Measurements from ENCODE around the gene CEMIP. TPM values are rescaled to one million over a fixed set of nuclear protein-coding genes. Genes with fewer than 3 reads are reported as not detected.

The CEMIP gene
- total RNA-seq, 2 donors from 2014 or later = 2.2 TPM; not detected in 1

GRCh38 chr15:80892414-80892813, 113.2 kb downstream of the CEMIP start:
- Mint-ChIP-seq H3K4me1 (peaks cover 4% of the 10 kb centered on the region), H3K4me3 (no peak overlapping the region), H3K27ac (no peak overlapping the region), H3K27me3 (ENCODE audit: insufficient read depth) (no peaks in the 10 kb centered on the region), H3K36me3 (ENCODE audit: low read depth) (no peaks in the 10 kb centered on the region), H3K9me3 (peaks cover 12% of the 10 kb centered on the region)
- Histone ChIP-seq H3K9ac (ENCODE audit: extremely low read depth, low read length, poor library complexity, severe bottlenecking) (no peak overlapping the region), H3K27ac (ENCODE audit: low read depth, low read length) (no peak overlapping the region), H3K4me3 (ENCODE audit: low read length) (no peak overlapping the region), H3K27me3 (ENCODE audit: control insufficient read depth, insufficient read depth, low read length, poor library complexity, severe bottlenecking) (no peaks in the 10 kb centered on the region), H3K36me3 (ENCODE audit: control insufficient read depth, insufficient read depth, low read length) (no peaks in the 10 kb centered on the region), H3K9me3 (ENCODE audit: control insufficient read depth, low read length) (peaks cover 8% of the 10 kb centered on the region), H3K4me1 (ENCODE audit: control insufficient read depth, insufficient read depth, low read length) (no peaks in the 10 kb centered on the region)
- DNase-seq = no peak
- 89 to 90% methylated on average over 4 of the region's 5 CpGs for WGBS, 2 experiments (ENCODE audit: insufficient coverage in 1 of 2, insufficient read length in 1 of 2)
- TF ChIP-seq, protein P1, sequence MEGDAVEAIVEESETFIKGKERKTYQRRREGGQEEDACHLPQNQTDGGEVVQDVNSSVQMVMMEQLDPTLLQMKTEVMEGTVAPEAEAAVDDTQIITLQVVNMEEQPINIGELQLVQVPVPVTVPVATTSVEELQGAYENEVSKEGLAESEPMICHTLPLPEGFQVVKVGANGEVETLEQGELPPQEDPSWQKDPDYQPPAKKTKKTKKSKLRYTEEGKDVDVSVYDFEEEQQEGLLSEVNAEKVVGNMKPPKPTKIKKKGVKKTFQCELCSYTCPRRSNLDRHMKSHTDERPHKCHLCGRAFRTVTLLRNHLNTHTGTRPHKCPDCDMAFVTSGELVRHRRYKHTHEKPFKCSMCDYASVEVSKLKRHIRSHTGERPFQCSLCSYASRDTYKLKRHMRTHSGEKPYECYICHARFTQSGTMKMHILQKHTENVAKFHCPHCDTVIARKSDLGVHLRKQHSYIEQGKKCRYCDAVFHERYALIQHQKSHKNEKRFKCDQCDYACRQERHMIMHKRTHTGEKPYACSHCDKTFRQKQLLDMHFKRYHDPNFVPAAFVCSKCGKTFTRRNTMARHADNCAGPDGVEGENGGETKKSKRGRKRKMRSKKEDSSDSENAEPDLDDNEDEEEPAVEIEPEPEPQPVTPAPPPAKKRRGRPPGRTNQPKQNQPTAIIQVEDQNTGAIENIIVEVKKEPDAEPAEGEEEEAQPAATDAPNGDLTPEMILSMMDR (conservative IDR thresholded peaks at IDR 0.05) = no peak

GRCh38 chr15:80893777-80894176, 114.6 kb downstream of the CEMIP start:
- Mint-ChIP-seq H3K4me3 (no peak overlapping the region), H3K9me3 (peaks cover 12% of the 10 kb centered on the region), H3K27ac (no peak overlapping the region), H3K27me3 (ENCODE audit: insufficient read depth) (no peaks in the 10 kb centered on the region), H3K36me3 (ENCODE audit: low read depth) (no peaks in the 10 kb centered on the region), H3K4me1 (no peaks in the 10 kb centered on the region)
- TF ChIP-seq, protein P1 (conservative IDR thresholded peaks at IDR 0.05) = no peak
- H3K9me3 ChIP-seq (ENCODE audit: control insufficient read depth, low read length) = peaks cover 8% of the 10 kb centered on the region
- no peak for DNase-seq
- 83 to 89% methylated on average over 1 of the region's 1 CpG for whole genome bisulfite sequencing, 2 experiments (ENCODE audit: insufficient coverage in 1 of 2, insufficient read length in 1 of 2)
- no peak overlapping the region for H3K9ac ChIP-seq (ENCODE audit: extremely low read depth, low read length, poor library complexity, severe bottlenecking)
- no peaks in the 10 kb centered on the region for H3K36me3 ChIP-seq (ENCODE audit: control insufficient read depth, insufficient read depth, low read length)
- no peaks in the 10 kb centered on the region for H3K27me3 ChIP-seq (ENCODE audit: control insufficient read depth, insufficient read depth, low read length, poor library complexity, severe bottlenecking)
- no peak overlapping the region for H3K4me3 ChIP-seq (ENCODE audit: low read length)
- no peaks in the 10 kb centered on the region for H3K4me1 ChIP-seq (ENCODE audit: control insufficient read depth, insufficient read depth, low read length)
- H3K27ac ChIP-seq (ENCODE audit: low read depth, low read length) = no peak overlapping the region

- H3K36me3 Mint-ChIP-seq (ENCODE audit: low read depth) = no peaks in the 10 kb centered on the region
- WGBS, 2 experiments (ENCODE audit: insufficient coverage in 1 of 2, insufficient read length in 1 of 2) = 84 to 90% methylated on average over 7 of the region's 7 CpGs
Observed at GRCh38 chr15:80895091-80895490, 115.9 kb downstream of the CEMIP start.

More at GRCh38 chr15:80895091-80895490, 115.9 kb downstream of the CEMIP start:
- Mint-ChIP-seq H3K27ac (no peak overlapping the region), H3K27me3 (ENCODE audit: insufficient read depth) (no peaks in the 10 kb centered on the region), H3K9me3 (peaks cover 12% of the 10 kb centered on the region), H3K4me3 (no peak overlapping the region), H3K4me1 (no peaks in the 10 kb centered on the region)
- Histone ChIP-seq H3K9ac (ENCODE audit: extremely low read depth, low read length, poor library complexity, severe bottlenecking) (no peak overlapping the region), H3K9me3 (ENCODE audit: control insufficient read depth, low read length) (peaks cover 8% of the 10 kb centered on the region), H3K4me3 (ENCODE audit: low read length) (no peak overlapping the region), H3K27ac (ENCODE audit: low read depth, low read length) (no peak overlapping the region), H3K27me3 (ENCODE audit: control insufficient read depth, insufficient read depth, low read length, poor library complexity, severe bottlenecking) (no peaks in the 10 kb centered on the region), H3K4me1 (ENCODE audit: control insufficient read depth, insufficient read depth, low read length) (no peaks in the 10 kb centered on the region), H3K36me3 (ENCODE audit: control insufficient read depth, insufficient read depth, low read length) (no peaks in the 10 kb centered on the region)
- TF ChIP-seq, protein P1 (conservative IDR thresholded peaks at IDR 0.05) = no peak
- DNase-seq = no peak
